A549 (cell line): ENCODE data around the gene COL12A1. TPM values are rescaled to one million over a fixed set of nuclear protein-coding genes. Genes with fewer than 3 reads are reported as not detected.

Source experiments
- ATAC-seq, 2 experiments: fragments of 200-7000 bp in 1 of 2; fragments of >200 bp in 1 of 2; cut with Nextera tagmentation in 1 of 2; cut with Tn5 transposase in 1 of 2; 3 replicates each; pipeline versions ENCODE4 v1.8.0 to v1.9.1; 2018 to 2020; ENCODE audit warnings: mild to moderate bottlenecking in 1 of 2, moderate library complexity in 1 of 2
- CTCF ChIA-PET: fragments of 300-600 bp; sonication (Branson Sonifier 250); formaldehyde crosslinking; extraction: SDS; loops from one replicate; lab custom pipeline; 2021; ENCODE audit warnings: antibody characterized with exemption, inconsistent platforms; lab: Yijun Ruan, JAX
- POLR2A ChIA-PET: fragments of 350-600 bp; formaldehyde crosslinking; extraction: SDS; loops from one replicate; lab custom pipeline; 2021; ENCODE audit warnings: antibody characterized with exemption, inconsistent platforms; lab: Yijun Ruan, JAX
- DNase-seq, 2 experiments: peaks; one replicate each; pipeline versions ENCODE4 v3.0.0 to v3.0.0-alpha.2; 2011 to 2016; ENCODE audit warnings: low read depth in 1 of 2, low spot score in 1 of 2
- FAIRE-seq: peaks from 2 replicates; lab custom pipeline; 2011; peaks lifted over from hg19 to GRCh38; lab: Jason Lieb, UNC
- H3K27ac ChIP-seq, 2 experiments: fragments of >200 bp; sonication (Bioruptor Twin); formaldehyde crosslinking; 3 replicates each; pipeline ENCODE4 v1.5.1; 2016 to 2017
- H3K4me1 ChIP-seq: fragments of >200 bp; sonication (Bioruptor Twin); formaldehyde crosslinking; 3 replicates; pipeline ENCODE4 v1.6.1; 2016
- H3K4me2 ChIP-seq: fragments of >200 bp; sonication (Bioruptor Twin); formaldehyde crosslinking; 3 replicates; pipeline ENCODE4 v1.6.1; 2016
- H3K4me3 ChIP-seq: fragments of >200 bp; sonication (Bioruptor Twin); formaldehyde crosslinking; 3 replicates; pipeline ENCODE4 v1.5.1; 2016
- H3K9me3 ChIP-seq: fragments of >200 bp; sonication (Bioruptor Twin); formaldehyde crosslinking; 3 replicates; pipeline ENCODE4 v1.6.1; 2016
- BHLHE40 ChIP-seq: IDR thresholded peaks from 2 replicates; pipeline ENCODE4 v1.6.1; 2012; ENCODE audit warnings: low read depth, low read length, inconsistent platforms
- CBX2 ChIP-seq: fragments of 200-600 bp; sonication (generic); IDR thresholded peaks from 2 replicates; pipeline ENCODE4 v1.6.1; 2016; ENCODE audit warnings: low read depth, mild to moderate bottlenecking, borderline replicate concordance
- CBX8 ChIP-seq: fragments of 200-600 bp; sonication (generic); IDR thresholded peaks from 2 replicates; pipeline ENCODE4 v1.6.1; 2016
- CEBPB ChIP-seq, 2 experiments: fragments of >200 bp in 1 of 2; sonication (Bioruptor Twin) in 1 of 2; formaldehyde crosslinking in 1 of 2; IDR thresholded peaks; 2 replicates each; pipeline ENCODE4 v1.6.1; 2012 to 2016
- CHD4 ChIP-seq: fragments of 200-600 bp; sonication (generic); IDR thresholded peaks from 2 replicates; pipeline ENCODE4 v1.6.1; 2016; ENCODE audit warnings: antibody characterized with exemption, mild to moderate bottlenecking, borderline replicate concordance
- EP300 ChIP-seq, 2 experiments: fragments of >200 bp; sonication (Bioruptor Twin); formaldehyde crosslinking; IDR thresholded peaks; 2 replicates in 1 of 2; 3 replicates in 1 of 2; pipeline ENCODE4 v1.6.1; 2016 to 2017
- ESRRA ChIP-seq: fragments of 150-350 bp; IDR thresholded peaks from 2 replicates; pipeline ENCODE4 v1.6.1; 2014; ENCODE audit warnings: mild to moderate bottlenecking, low read length, borderline replicate concordance
- GATA3 ChIP-seq: IDR thresholded peaks from 2 replicates; pipeline ENCODE4 v1.6.1; 2012; ENCODE audit warnings: borderline replicate concordance
- HDAC2 ChIP-seq: fragments of 200-600 bp; sonication (generic); IDR thresholded peaks from 2 replicates; pipeline ENCODE4 v1.6.1; 2016
- JUNB ChIP-seq: fragments of >200 bp; sonication (Bioruptor Twin); formaldehyde crosslinking; IDR thresholded peaks from 2 replicates; pipeline ENCODE4 v1.6.1; 2016
- KDM1A ChIP-seq: fragments of 200-600 bp; sonication (generic); IDR thresholded peaks from 2 replicates; pipeline ENCODE4 v1.6.1; 2016; ENCODE audit warnings: low read depth, mild to moderate bottlenecking
- MAZ ChIP-seq: fragments of 150-350 bp; IDR thresholded peaks from 2 replicates; pipeline ENCODE4 v1.6.1; 2014; ENCODE audit warnings: antibody characterized with exemption, low read depth, low read length, borderline replicate concordance
- MYC ChIP-seq: IDR thresholded peaks from 2 replicates; pipeline ENCODE4 v1.6.1; 2012; ENCODE audit warnings: mild to moderate bottlenecking, inconsistent platforms, low read length, improper control_type of control experiment, borderline replicate concordance
- NFE2L2 ChIP-seq: fragments of 150-350 bp; conservative IDR thresholded peaks from 2 replicates; pipeline ENCODE4 v1.6.1; 2014; ENCODE audit warnings: low read length
- POLR2AphosphoS2 ChIP-seq: conservative IDR thresholded peaks from 2 replicates; pipeline ENCODE4 v1.6.1; 2012; ENCODE audit warnings: low read length, improper control_type of control experiment, inconsistent platforms
- RAD21 ChIP-seq, 2 experiments: fragments of >200 bp in 1 of 2; sonication (Bioruptor Twin) in 1 of 2; formaldehyde crosslinking in 1 of 2; IDR thresholded peaks in 1 of 2; conservative IDR thresholded peaks in 1 of 2; 2 replicates in 1 of 2; 3 replicates in 1 of 2; pipeline ENCODE4 v1.6.1; 2012 to 2018; ENCODE audit warnings: inconsistent platforms in 1 of 2
- SMC3 ChIP-seq: fragments of >200 bp; sonication (Bioruptor Twin); formaldehyde crosslinking; IDR thresholded peaks from 3 replicates; pipeline ENCODE4 v1.6.1; 2018; ENCODE audit warnings: inconsistent platforms
- SREBF2 ChIP-seq: fragments of 450-650 bp; IDR thresholded peaks from 2 replicates; pipeline ENCODE4 v1.6.1; 2014; ENCODE audit warnings: mild to moderate bottlenecking, moderate library complexity
- TFCP2L1 ChIP-seq: fragments of 250-450 bp; sonication (Bioruptor Pico); IDR thresholded peaks from 2 replicates; pipeline ENCODE4 v1.5.0; 2021; ENCODE audit warnings: mild to moderate bottlenecking
- TP53 ChIP-seq: fragments of 250-450 bp; sonication (Bioruptor Pico); IDR thresholded peaks from 2 replicates; pipeline ENCODE4 v1.5.0; 2021; ENCODE audit warnings: mild to moderate bottlenecking, moderate library complexity
- ZFP36 ChIP-seq: fragments of 450-650 bp; IDR thresholded peaks from 2 replicates; pipeline ENCODE4 v1.6.1; 2014; ENCODE audit warnings: borderline replicate concordance; ENCODE audit not compliant: partially characterized antibody
- ZSCAN20 ChIP-seq: fragments of 250-450 bp; sonication (Bioruptor Pico); IDR thresholded peaks from 2 replicates; pipeline ENCODE4 v1.8.0; 2022; ENCODE audit warnings: mild to moderate bottlenecking, moderate library complexity
- WGBS: methylation state at CpG from one replicate; pipeline ENCODE4 v1.1.6; 2017; ENCODE audit errors: missing lambda C conversion rate; 5-methylcytosine and 5-hydroxymethylcytosine counted together
- polyA plus RNA-seq, 4 experiments: library from polyadenylated mRNA; depleted of rRNA in 3 of 4; stranded (reverse); fragments of >200 nt; fragmentation: RNase III in 1 of 4; extraction: RNeasy Plus Mini Kit Qiagen cat#74134 plus additional on column Dnase treatment in 1 of 4; gene quantifications; 2 replicates in 3 of 4; 3 replicates in 1 of 4; pipeline ENCODE4 v1.2.3, GENCODE V29; 2011 to 2017
- TF ChIP-seq, protein P1 (sequence below): fragments of 450-650 bp; IDR thresholded peaks from 2 replicates; pipeline ENCODE4 v1.6.1; 2014; ENCODE audit warnings: antibody characterized with exemption
- TF ChIP-seq, protein P2 (sequence below): fragments of >200 bp; sonication (Bioruptor Twin); formaldehyde crosslinking; IDR thresholded peaks from 3 replicates; pipeline ENCODE4 v1.5.1; 2016
- TF ChIP-seq, protein P3 (sequence below): fragments of 250-450 bp; sonication (Bioruptor Pico); IDR thresholded peaks from 2 replicates; pipeline ENCODE4 v1.5.0; 2020; ENCODE audit warnings: low read depth, mild to moderate bottlenecking, moderate library complexity
- TF ChIP-seq, protein P4 (sequence below): IDR thresholded peaks from 2 replicates; pipeline ENCODE4 v1.6.1; 2012

COL12A1 gene
- polyA plus RNA-seq, 2 of the 4 experiments (the other 2 are of a cell fraction) = 6.3 to 11.2 TPM

DNA sequence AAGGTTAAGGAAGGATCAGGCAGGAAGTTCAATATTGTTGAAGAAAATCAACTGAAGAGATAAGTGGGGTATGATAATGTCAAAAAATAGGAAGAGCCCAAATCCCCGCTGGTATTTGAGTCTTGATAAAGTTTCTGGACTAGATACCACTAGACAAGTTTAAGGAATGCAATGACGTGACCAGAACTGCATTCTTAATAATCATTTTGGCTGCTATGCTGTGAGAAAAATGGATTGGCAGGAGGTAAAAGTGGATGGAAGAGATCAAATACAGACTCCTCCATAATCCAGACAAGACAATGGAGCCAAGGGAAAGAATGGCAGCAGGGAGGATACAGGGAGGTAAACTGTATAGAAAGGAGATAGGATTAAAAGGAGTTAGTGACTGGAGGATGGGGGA lies 128.2 kb downstream of the COL12A1 start:
- Histone ChIP-seq H3K4me1 (no peaks in the 10 kb centered on the region), H3K27ac (no peak overlapping the region)
- WGBS = 25% methylated on average over 2 of the region's 2 CpGs
- CTCF ChIA-PET = no interaction called here
- TF ChIP-seq JUNB (no peak), HDAC2 (no peak), MYC (no peak), GATA3 (no peak), EP300 (IDR thresholded peaks at IDR 0.05) (no peak), TP53 (CRISPR knock-in tag) (no peak), TFCP2L1 (no peak), ZSCAN20 (no peak), MAZ (no peak), SREBF2 (no peak), KDM1A (no peak), CHD4 (no peak), CBX8 (no peak), RAD21 (conservative IDR thresholded peaks at IDR 0.05 in 1 of 2, IDR thresholded peaks at IDR 0.05 in 1 of 2) (no peak), CEBPB (IDR thresholded peaks at IDR 0.05) (no peak), ZFP36 (no peak), SMC3 (no peak)
- TF ChIP-seq, protein P1, sequence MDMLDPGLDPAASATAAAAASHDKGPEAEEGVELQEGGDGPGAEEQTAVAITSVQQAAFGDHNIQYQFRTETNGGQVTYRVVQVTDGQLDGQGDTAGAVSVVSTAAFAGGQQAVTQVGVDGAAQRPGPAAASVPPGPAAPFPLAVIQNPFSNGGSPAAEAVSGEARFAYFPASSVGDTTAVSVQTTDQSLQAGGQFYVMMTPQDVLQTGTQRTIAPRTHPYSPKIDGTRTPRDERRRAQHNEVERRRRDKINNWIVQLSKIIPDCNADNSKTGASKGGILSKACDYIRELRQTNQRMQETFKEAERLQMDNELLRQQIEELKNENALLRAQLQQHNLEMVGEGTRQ = no peak
- TF ChIP-seq, protein P2, sequence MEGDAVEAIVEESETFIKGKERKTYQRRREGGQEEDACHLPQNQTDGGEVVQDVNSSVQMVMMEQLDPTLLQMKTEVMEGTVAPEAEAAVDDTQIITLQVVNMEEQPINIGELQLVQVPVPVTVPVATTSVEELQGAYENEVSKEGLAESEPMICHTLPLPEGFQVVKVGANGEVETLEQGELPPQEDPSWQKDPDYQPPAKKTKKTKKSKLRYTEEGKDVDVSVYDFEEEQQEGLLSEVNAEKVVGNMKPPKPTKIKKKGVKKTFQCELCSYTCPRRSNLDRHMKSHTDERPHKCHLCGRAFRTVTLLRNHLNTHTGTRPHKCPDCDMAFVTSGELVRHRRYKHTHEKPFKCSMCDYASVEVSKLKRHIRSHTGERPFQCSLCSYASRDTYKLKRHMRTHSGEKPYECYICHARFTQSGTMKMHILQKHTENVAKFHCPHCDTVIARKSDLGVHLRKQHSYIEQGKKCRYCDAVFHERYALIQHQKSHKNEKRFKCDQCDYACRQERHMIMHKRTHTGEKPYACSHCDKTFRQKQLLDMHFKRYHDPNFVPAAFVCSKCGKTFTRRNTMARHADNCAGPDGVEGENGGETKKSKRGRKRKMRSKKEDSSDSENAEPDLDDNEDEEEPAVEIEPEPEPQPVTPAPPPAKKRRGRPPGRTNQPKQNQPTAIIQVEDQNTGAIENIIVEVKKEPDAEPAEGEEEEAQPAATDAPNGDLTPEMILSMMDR = no peak
- TF ChIP-seq, protein P3, sequence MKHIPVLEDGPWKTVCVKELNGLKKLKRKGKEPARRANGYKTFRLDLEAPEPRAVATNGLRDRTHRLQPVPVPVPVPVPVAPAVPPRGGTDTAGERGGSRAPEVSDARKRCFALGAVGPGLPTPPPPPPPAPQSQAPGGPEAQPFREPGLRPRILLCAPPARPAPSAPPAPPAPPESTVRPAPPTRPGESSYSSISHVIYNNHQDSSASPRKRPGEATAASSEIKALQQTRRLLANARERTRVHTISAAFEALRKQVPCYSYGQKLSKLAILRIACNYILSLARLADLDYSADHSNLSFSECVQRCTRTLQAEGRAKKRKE (CRISPR knock-in tag) = no peak
- TF ChIP-seq, all 56 proteins: peak for 0
- Histone ChIP-seq H3K9me3 (no peaks in the 10 kb centered on the region), H3K4me2 (no peak overlapping the region), H3K4me3 (no peak overlapping the region)
- ATAC-seq (no peak), DNase-seq (no peak), FAIRE-seq (no peak)
- POLR2A ChIA-PET = no interaction called here

DNA sequence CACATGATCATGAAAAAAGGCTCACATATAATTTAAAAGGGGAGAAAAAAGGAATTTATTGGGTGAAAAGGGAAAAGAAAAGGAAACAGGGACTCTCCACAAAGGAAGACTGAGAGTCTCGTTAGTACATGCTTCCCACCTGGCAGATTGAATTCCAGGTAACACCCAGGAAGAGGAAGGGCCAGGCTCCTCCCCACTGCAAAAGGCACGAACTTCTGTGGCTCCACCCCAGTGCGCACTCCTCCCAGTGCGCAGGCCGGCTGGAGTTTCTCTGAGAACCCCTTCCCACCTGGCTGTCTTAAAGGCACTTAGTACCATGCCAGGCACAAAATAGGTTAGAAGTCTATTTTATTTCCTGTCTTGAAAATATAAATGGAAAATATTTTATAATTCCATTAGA lies 129.8 kb downstream of the COL12A1 start:
- FAIRE-seq = no peak
- Histone ChIP-seq H3K4me1 (no peaks in the 10 kb centered on the region), H3K9me3 (no peaks in the 10 kb centered on the region), H3K4me2 (no peak overlapping the region), H3K4me3 (no peak overlapping the region), H3K27ac (no peak overlapping the region)
- ATAC-seq = no peak
- TF ChIP-seq, protein P4, sequence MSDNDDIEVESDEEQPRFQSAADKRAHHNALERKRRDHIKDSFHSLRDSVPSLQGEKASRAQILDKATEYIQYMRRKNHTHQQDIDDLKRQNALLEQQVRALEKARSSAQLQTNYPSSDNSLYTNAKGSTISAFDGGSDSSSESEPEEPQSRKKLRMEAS = no peak
- no peak for DNase-seq
- 63% methylated on average over 5 of the region's 5 CpGs for WGBS
- ChIA-PET POLR2A (no interaction called here), CTCF (no interaction called here)

DNA sequence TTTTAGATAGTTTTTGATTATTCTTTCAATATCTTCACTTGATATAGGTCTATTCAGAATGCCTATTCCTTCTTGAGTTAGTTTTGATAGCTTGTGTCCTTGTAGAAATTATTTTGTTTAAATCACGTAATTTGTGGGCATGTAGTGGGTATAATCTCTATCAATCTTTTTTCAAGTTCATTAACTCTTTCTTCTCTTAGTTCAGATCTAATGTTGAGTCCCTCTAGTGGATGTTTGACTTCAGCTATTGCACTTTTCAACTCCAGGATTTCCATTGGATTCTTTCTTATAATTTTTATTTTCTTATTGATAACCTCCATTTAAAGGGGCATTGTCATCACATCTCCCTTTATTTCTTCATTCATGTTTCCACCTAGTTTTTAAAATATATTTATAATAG lies 135.6 kb downstream of the COL12A1 start:
- CTCF ChIA-PET = no interaction called here
- no peak for DNase-seq
- Histone ChIP-seq H3K4me2 (no peak overlapping the region), H3K9me3 (no peaks in the 10 kb centered on the region), H3K4me1 (no peaks in the 10 kb centered on the region), H3K4me3 (no peak overlapping the region), H3K27ac (no peak overlapping the region)
- no peak for ATAC-seq
- 55% methylated on average over 1 of the region's 1 CpG for WGBS
- no peak for FAIRE-seq
- TF ChIP-seq CEBPB (IDR thresholded peaks at IDR 0.05) (no peak), ESRRA (no peak), ZSCAN20 (no peak), CBX2 (no peak), JUNB (no peak), POLR2AphosphoS2 (no peak), HDAC2 (no peak), TP53 (CRISPR knock-in tag) (no peak), NFE2L2 (no peak), BHLHE40 (no peak)
- TF ChIP-seq, protein P3 (CRISPR knock-in tag) = no peak
- TF ChIP-seq, all 56 proteins: peak for 0
- POLR2A ChIA-PET = no interaction called here
